ENCODE results near the gene GRK6. TPM values are rescaled to one million over a fixed set of nuclear protein-coding genes. Genes with fewer than 3 reads are reported as not detected.
A peak's percentile ranks its signal among the peaks of the same experiment; 100 is the strongest.

GRK6 gene
- polyA plus RNA-seq, 1 donor from 2014 or later = 22.6 TPM

- Histone ChIP-seq H3K4me3 (ENCODE audit: low read length) (no peak overlapping the region), H2AFZ (ENCODE audit: low read depth, low read length) (no peak overlapping the region), H3F3A (ENCODE audit: insufficient read depth, low read length, poor library complexity, severe bottlenecking) (no peaks in the 10 kb centered on the region), H3K9me3 (ENCODE audit: low read length) (no peaks in the 10 kb centered on the region), H3K4me2 (ENCODE audit: low read length) (no peak overlapping the region), H3K79me2 (replicated peaks; ENCODE audit: insufficient read depth, low read length) (peaks cover 6% of the 10 kb centered on the region), H4K20me1 (ENCODE audit: insufficient read depth) (no peaks in the 10 kb centered on the region), H3K36me3 (ENCODE audit: insufficient read depth, low read length) (no peaks in the 10 kb centered on the region), H3K27me3 (ENCODE audit: insufficient read depth, low read depth, low read length) (no peaks in the 10 kb centered on the region), H3K9me2 (ENCODE audit: insufficient read depth, low read length) (no peaks in the 10 kb centered on the region), H3K27ac (ENCODE audit: low read length) (no peak overlapping the region), H3K9ac (ENCODE audit: low read length) (no peak overlapping the region)
- no peak for TF ChIP-seq MXI1 (conservative IDR thresholded peaks at IDR 0.05; ENCODE audit: poor library complexity, severe bottlenecking)
- no peak for TF ChIP-seq EZH2 (IDR thresholded peaks at IDR 0.05; ENCODE audit: borderline replicate concordance, insufficient read depth, low read length, poor library complexity, severe bottlenecking)
These were observed 64.5 kb downstream of the GRK6 start for GRCh38 chr5:177490992-177491391.

GRCh38 chr5:177491429-177491945 is 65.0 kb downstream of the GRK6 start:
- peaks cover 11% of the 10 kb centered on the region for H3K79me2 ChIP-seq (replicated peaks; ENCODE audit: insufficient read depth, low read length)
- no peak overlapping the region for H3K4me2 ChIP-seq (ENCODE audit: low read length)

GRCh38 chr5:177491983-177492746 is 65.7 kb downstream of the GRK6 start:
- Histone ChIP-seq H3K27ac (ENCODE audit: low read length) (no peak overlapping the region), H3K79me2 (replicated peaks; ENCODE audit: insufficient read depth, low read length) (peaks cover 16% of the 10 kb centered on the region)

More at GRCh38 chr5:177491429-177491945, 65.0 kb downstream of the GRK6 start:
- no peak overlapping the region for H2AFZ ChIP-seq (ENCODE audit: low read depth, low read length)
- TF ChIP-seq CTCF (IDR thresholded peaks at IDR 0.05; ENCODE audit: poor library complexity, severe bottlenecking) = peak; percentile 61
- TF ChIP-seq MXI1 (conservative IDR thresholded peaks at IDR 0.05; ENCODE audit: poor library complexity, severe bottlenecking) = no peak
- H3K9me3 ChIP-seq (ENCODE audit: low read length) = no peaks in the 10 kb centered on the region
- H3K27ac ChIP-seq (ENCODE audit: low read length) = no peak overlapping the region
- H3K36me3 ChIP-seq (ENCODE audit: insufficient read depth, low read length) = no peaks in the 10 kb centered on the region
- no peak overlapping the region for H3K4me3 ChIP-seq (ENCODE audit: low read length)
- no peaks in the 10 kb centered on the region for H3K9me2 ChIP-seq (ENCODE audit: insufficient read depth, low read length)
- H4K20me1 ChIP-seq (ENCODE audit: insufficient read depth) = no peaks in the 10 kb centered on the region
- H3F3A ChIP-seq (ENCODE audit: insufficient read depth, low read length, poor library complexity, severe bottlenecking) = no peaks in the 10 kb centered on the region
- no peaks in the 10 kb centered on the region for H3K27me3 ChIP-seq (ENCODE audit: insufficient read depth, low read depth, low read length)
- H3K9ac ChIP-seq (ENCODE audit: low read length) = no peak overlapping the region

More at GRCh38 chr5:177491983-177492746, 65.7 kb downstream of the GRK6 start:
- no peaks in the 10 kb centered on the region for H4K20me1 ChIP-seq (ENCODE audit: insufficient read depth)
- H3K9me2 ChIP-seq (ENCODE audit: insufficient read depth, low read length) = no peaks in the 10 kb centered on the region
- TF ChIP-seq POLR2AphosphoS5 (IDR thresholded peaks at IDR 0.05) (no peak), EZH2 (IDR thresholded peaks at IDR 0.05; ENCODE audit: borderline replicate concordance, insufficient read depth, low read length, poor library complexity, severe bottlenecking) (no peak), RAD21 (conservative IDR thresholded peaks at IDR 0.05) (no peak), CTCF (IDR thresholded peaks at IDR 0.05; ENCODE audit: poor library complexity, severe bottlenecking) (no peak), MXI1 (conservative IDR thresholded peaks at IDR 0.05; ENCODE audit: poor library complexity, severe bottlenecking) (no peak), TAF1 (IDR thresholded peaks at IDR 0.05; ENCODE audit: low read depth) (no peak), EP300 (conservative IDR thresholded peaks at IDR 0.05; ENCODE audit: poor library complexity, severe bottlenecking) (no peak), SMC3 (conservative IDR thresholded peaks at IDR 0.05; ENCODE audit: poor library complexity) (no peak), REST (IDR thresholded peaks at IDR 0.05; ENCODE audit: borderline replicate concordance) (no peak)
- no peak overlapping the region for H3K4me3 ChIP-seq (ENCODE audit: low read length)
- H2AFZ ChIP-seq (ENCODE audit: low read depth, low read length) = no peak overlapping the region
- no peak overlapping the region for H3K9ac ChIP-seq (ENCODE audit: low read length)
- H3K36me3 ChIP-seq (ENCODE audit: insufficient read depth, low read length) = no peaks in the 10 kb centered on the region
- no peaks in the 10 kb centered on the region for H3K9me3 ChIP-seq (ENCODE audit: low read length)
- H3K4me2 ChIP-seq (ENCODE audit: low read length) = no peak overlapping the region
- no peaks in the 10 kb centered on the region for H3K27me3 ChIP-seq (ENCODE audit: insufficient read depth, low read depth, low read length)
- H3F3A ChIP-seq (ENCODE audit: insufficient read depth, low read length, poor library complexity, severe bottlenecking) = no peaks in the 10 kb centered on the region

All from neural cell (in vitro differentiated cells).